Measurements from ENCODE around the gene DENND4B. TPM values are rescaled to one million over a fixed set of nuclear protein-coding genes. Genes with fewer than 3 reads are reported as not detected.

Gene DENND4B
- total RNA-seq, 1 experiment from 2014 or later = 41.3 TPM

- H2AFZ ChIP-seq = no peak overlapping the region
- peaks cover 3% of the 10 kb centered on the region; the same call in 1 of the 2 replicates for H3F3A ChIP-seq (ENCODE audit: insufficient read depth, low read depth)
- POLR2A ChIA-PET (ENCODE audit: unreplicated experiment) = no interaction called here
- H3K9me2 ChIP-seq (ENCODE audit: insufficient read depth) = no peaks in the 10 kb centered on the region
- H3K4me3 ChIP-seq = no peak overlapping the region
- peaks cover 10% of the 10 kb centered on the region; the same call in 1 of the 2 replicates for H3K4me1 ChIP-seq (replicated peaks; ENCODE audit: insufficient read depth)
- 0 out of 2 replicates have a peak, but pooled peaks cover 3% of the 10 kb centered on the region for H3K36me3 ChIP-seq (ENCODE audit: low read depth)
- CTCF ChIA-PET = no interaction called here
- H3K27me3 ChIP-seq (ENCODE audit: insufficient read depth, low read depth) = no peaks in the 10 kb centered on the region
- no TSS peak for BruUV-seq (replicated peaks)
- peaks cover 19% of the 10 kb centered on the region for H3K79me2 ChIP-seq (ENCODE audit: low read depth)
- H3K4me2 ChIP-seq = no peak overlapping the region
- H4K20me1 ChIP-seq (ENCODE audit: insufficient read depth) = no peaks in the 10 kb centered on the region; the same call in 1 of the 2 replicates
- DNase-seq = no peak
- H3K9me3 ChIP-seq (ENCODE audit: insufficient read depth, low read depth) = no peaks in the 10 kb centered on the region
- no peak for TF ChIP-seq CTCF (conservative IDR thresholded peaks at IDR 0.05)
- TF ChIP-seq EZH2 (IDR thresholded peaks at IDR 0.05; ENCODE audit: low read depth) = no peak
- intact Hi-C loops (cut with micrococcal nuclease; ENCODE audit: unreplicated experiment) = no loop called here
- no peak overlapping the region for H3K27ac ChIP-seq
Observed at GRCh38 chr1:153941826-153942725, 4.4 kb downstream of the DENND4B start.

- ChIA-PET POLR2A (ENCODE audit: unreplicated experiment) (no interaction called here), CTCF (no interaction called here)
- Histone ChIP-seq H3K4me3 (no peak overlapping the region), H3K27ac (no peak overlapping the region), H3K36me3 (ENCODE audit: low read depth) (0 out of 2 replicates have a peak, but pooled peaks cover 3% of the 10 kb centered on the region), H2AFZ (no peak overlapping the region), H3K4me2 (no peak overlapping the region), H3K79me2 (ENCODE audit: low read depth) (peaks cover 19% of the 10 kb centered on the region), H3K27me3 (ENCODE audit: insufficient read depth, low read depth) (no peaks in the 10 kb centered on the region), H3K9me3 (ENCODE audit: insufficient read depth, low read depth) (no peaks in the 10 kb centered on the region), H3F3A (ENCODE audit: insufficient read depth, low read depth) (no peaks in the 10 kb centered on the region), H4K20me1 (ENCODE audit: insufficient read depth) (no peaks in the 10 kb centered on the region; the same call in 1 of the 2 replicates), H3K9me2 (ENCODE audit: insufficient read depth) (no peaks in the 10 kb centered on the region), H3K4me1 (replicated peaks; ENCODE audit: insufficient read depth) (0 out of 2 replicates have a peak, but pooled peaks cover 6% of the 10 kb centered on the region)
- no peak for DNase-seq
- intact Hi-C loops (cut with micrococcal nuclease; ENCODE audit: unreplicated experiment) = no loop called here
- BruUV-seq (replicated peaks) = no TSS peak
- TF ChIP-seq CTCF (conservative IDR thresholded peaks at IDR 0.05) (no peak), EZH2 (IDR thresholded peaks at IDR 0.05; ENCODE audit: low read depth) (no peak)
Observed at GRCh38 chr1:153940756-153941155, 5.8 kb downstream of the DENND4B start.

GRCh38 chr1:153939476-153939875, 7.0 kb downstream of the DENND4B start:
- TF ChIP-seq EZH2 (IDR thresholded peaks at IDR 0.05; ENCODE audit: low read depth) (no peak), CTCF (conservative IDR thresholded peaks at IDR 0.05) (no peak)
- Histone ChIP-seq H3K4me1 (replicated peaks; ENCODE audit: insufficient read depth) (no peaks in the 10 kb centered on the region), H4K20me1 (ENCODE audit: insufficient read depth) (no peaks in the 10 kb centered on the region; the same call in 1 of the 2 replicates), H3K4me3 (no peak overlapping the region), H3K27me3 (ENCODE audit: insufficient read depth, low read depth) (no peaks in the 10 kb centered on the region), H3K9me2 (ENCODE audit: insufficient read depth) (no peaks in the 10 kb centered on the region), H3K9me3 (ENCODE audit: insufficient read depth, low read depth) (no peaks in the 10 kb centered on the region), H3K4me2 (no peak overlapping the region), H3K36me3 (ENCODE audit: low read depth) (0 out of 2 replicates have a peak, but pooled peaks cover 3% of the 10 kb centered on the region), H3F3A (ENCODE audit: insufficient read depth, low read depth) (no peaks in the 10 kb centered on the region), H2AFZ (no peak overlapping the region), H3K27ac (no peak overlapping the region), H3K79me2 (ENCODE audit: low read depth) (peaks cover 7% of the 10 kb centered on the region)
- no peak for DNase-seq
- intact Hi-C loops (cut with micrococcal nuclease; ENCODE audit: unreplicated experiment) = no loop called here
- no TSS peak for BruUV-seq (replicated peaks)
- ChIA-PET CTCF (interaction anchor here (0.6 kb wide), 1 partner anchor 8 kb away, joined by 6 read pairs; no protein-coding TSS in a partner anchor), POLR2A (ENCODE audit: unreplicated experiment) (no interaction called here)
